ENCODE data around the gene KHDRBS2. TPM values are rescaled to one million over a fixed set of nuclear protein-coding genes. Genes with fewer than 3 reads are reported as not detected.

Gene KHDRBS2
- total and polyA plus RNA-seq, 2 of the 4 experiments (the other 2 are of a cell fraction) = not detected

- Histone ChIP-seq H2BK15ac (ENCODE audit: low read depth, low read length) (no peak overlapping the region), H3K27me3 (ENCODE audit: control insufficient read depth, insufficient read depth, low read length) (no peaks in the 10 kb centered on the region), H3K56ac (ENCODE audit: extremely low read depth, insufficient read depth, low read length) (no peak overlapping the region), H3K36me3 (ENCODE audit: control insufficient read depth, insufficient read depth, low read length) (no peaks in the 10 kb centered on the region), H2AK5ac (ENCODE audit: low read depth, low read length) (no peak overlapping the region), H4K20me1 (ENCODE audit: insufficient read depth, low read length) (no peaks in the 10 kb centered on the region), H2BK5ac (ENCODE audit: low read depth, low read length, poor library complexity, severe bottlenecking) (no peak overlapping the region), H3K14ac (replicated peaks; ENCODE audit: low read depth, low read length) (no peak overlapping the region), H3K9me1 (ENCODE audit: insufficient read depth, low read length) (no peaks in the 10 kb centered on the region), H2BK120ac (ENCODE audit: low read depth, low read length) (no peak overlapping the region), H3K23ac (ENCODE audit: low read depth, low read length) (no peak overlapping the region), H3K9me3 (ENCODE audit: control insufficient read depth, insufficient read depth, low read length) (no peaks in the 10 kb centered on the region), H2BK20ac (ENCODE audit: low read depth, low read length) (no peak overlapping the region), H3K4ac (ENCODE audit: low read depth, low read length) (no peak overlapping the region), H4K91ac (ENCODE audit: insufficient read depth, low read depth, low read length) (no peak overlapping the region), H3K27ac (ENCODE audit: insufficient read depth, low read length) (no peak overlapping the region), H3K18ac (ENCODE audit: low read depth, low read length) (no peak overlapping the region), H3K4me1 (ENCODE audit: control insufficient read depth, insufficient read depth, low read length) (no peaks in the 10 kb centered on the region), H3K4me3 (ENCODE audit: insufficient read depth, low read depth, low read length) (no peak overlapping the region), H3K4me2 (ENCODE audit: low read depth, low read length) (no peak overlapping the region), H2AFZ (replicated peaks; ENCODE audit: low read length, poor library complexity) (no peak overlapping the region), H4K8ac (ENCODE audit: low read depth in 2 of 2, low read length in 2 of 2) (no peak overlapping the region), H3K79me1 (ENCODE audit: low read depth in 1 of 2, low read length in 2 of 2) (no peaks in the 10 kb centered on the region), H3K9ac (ENCODE audit: low read depth, low read length) (no peak overlapping the region), H2AK9ac (replicated peaks; ENCODE audit: low read depth, low read length, poor library complexity) (no peak overlapping the region), H4K5ac (ENCODE audit: low read depth, low read length) (no peak overlapping the region)
- DNase-seq (no peak), ATAC-seq (ENCODE audit: low read depth) (no peak)
- BruUV-seq (replicated peaks) = no TSS peak
- dilution Hi-C loops (cut with HindIII; ENCODE audit: low sequenced_read_pairs, unreplicated experiment) (no loop called here), in situ Hi-C loops (cut with MboI; ENCODE audit: low sequenced_read_pairs) (no loop called here), intact Hi-C loops (cut with micrococcal nuclease) (no loop called here)
- ChIA-PET CTCF (no interaction called here), POLR2A (ENCODE audit: unreplicated experiment) (no interaction called here)
- TF ChIP-seq SMC3 (IDR thresholded peaks at IDR 0.05; ENCODE audit: low read depth, low read length) (no peak), CHD1 (IDR thresholded peaks at IDR 0.05; ENCODE audit: low read depth, low read length) (no peak), BHLHE40 (IDR thresholded peaks at IDR 0.05; ENCODE audit: low read depth, low read length) (no peak), CEBPB (IDR thresholded peaks at IDR 0.05; ENCODE audit: low read depth, low read length) (no peak), RCOR1 (IDR thresholded peaks at IDR 0.05; ENCODE audit: insufficient replicate concordance, low read length) (no peak), MAZ (IDR thresholded peaks at IDR 0.05; ENCODE audit: borderline replicate concordance, low read depth, low read length) (no peak), CTCF (conservative IDR thresholded peaks at IDR 0.05; ENCODE audit: low read depth, low read length) (no peak), MXI1 (IDR thresholded peaks at IDR 0.05; ENCODE audit: borderline replicate concordance, low read depth, low read length) (no peak), RAD21 (IDR thresholded peaks at IDR 0.05; ENCODE audit: low read length) (no peak)
- no CpG with 5 or more reads among the region's 3 CpGs for WGBS, 2 experiments (ENCODE audit: extremely low coverage in 2 of 2, insufficient read length in 1 of 2)
These were observed 133.2 kb downstream of the KHDRBS2 start for GRCh38 chr6:62152796-62153195.

Measured in IMR-90 (cell line).